ENCODE results near the gene COQ4.
A peak's percentile ranks its signal among the peaks of the same experiment; 100 is the strongest.
"Not testable (repeated sequence)": the region's sequence is repeated elsewhere in the genome, so short reads cannot be mapped to it uniquely, and the experiment has no call there.

Gene COQ4

GRCh38 chr9:128322404-128323211 is at the start of gene COQ4, which contains the start of gene TRUB2:
Gene COQ4 (plus strand): TSS chr9:128322839. CDS start chr9:128322859, 20 bp downstream.
Gene TRUB2 (minus strand): TSS chr9:128322447. CDS start chr9:128322408, 39 bp downstream.
- DNase-seq = peak; percentile 80 to 91 (median 88)

GRCh38 chr9:128274245-128274644 is 48.4 kb upstream of the COQ4 start:
- no peak for DNase-seq

GRCh38 chr9:128275198-128276007 is 47.2 kb upstream of the COQ4 start, which contains the start of gene GOLGA2:
Gene GOLGA2 (minus strand): TSS chr9:128276007. CDS start chr9:128275976, 31 bp downstream.
- no peak for DNase-seq

- peak; percentile 99 to 100 (median 100) for DNase-seq
These were observed 46.5 kb upstream of the COQ4 start, which contains the start of gene SWI5 for GRCh38 chr9:128276008-128276573. Gene SWI5 (plus strand): TSS chr9:128276276.

GRCh38 chr9:128276574-128277270 is 45.9 kb upstream of the COQ4 start:
- DNase-seq = no peak

- DNase-seq = not testable (repeated sequence)
These were observed 43.3 kb upstream of the COQ4 start for GRCh38 chr9:128279088-128280073.

GRCh38 chr9:128280084-128280622 is 42.5 kb upstream of the COQ4 start:
- no peak for DNase-seq

GRCh38 chr9:128282500-128282899 is 40.1 kb upstream of the COQ4 start:
- no peak for DNase-seq

GRCh38 chr9:128285033-128285784 is 37.4 kb upstream of the COQ4 start:
- no peak for DNase-seq

GRCh38 chr9:128286440-128286839 is 36.2 kb upstream of the COQ4 start:
- DNase-seq = no peak

GRCh38 chr9:128288273-128289004 is 34.2 kb upstream of the COQ4 start:
- no peak for DNase-seq

GRCh38 chr9:128292009-128292408 is 30.6 kb upstream of the COQ4 start:
- DNase-seq = no peak

GRCh38 chr9:128293091-128293490 is 29.5 kb upstream of the COQ4 start:
- no peak for DNase-seq

GRCh38 chr9:128294142-128294541 is 28.5 kb upstream of the COQ4 start:
- DNase-seq = no peak

GRCh38 chr9:128296340-128297220 is 26.1 kb upstream of the COQ4 start:
- DNase-seq = no peak

GRCh38 chr9:128297221-128297773 is 25.3 kb upstream of the COQ4 start:
- DNase-seq = no peak

GRCh38 chr9:128298535-128299482 is 23.8 kb upstream of the COQ4 start:
- no peak for DNase-seq

Measured in activated naive CD4-positive, alpha-beta T cell (primary cell).